Osteoblast (primary cell): Measurements from ENCODE around the gene SLC39A13. TPM values are rescaled to one million over a fixed set of nuclear protein-coding genes. Genes with fewer than 3 reads are reported as not detected.
A peak's percentile ranks its signal among the peaks of the same experiment; 100 is the strongest.

Experiments
- DNase-seq: peaks from one replicate; pipeline ENCODE4 v3.0.0; 2011; ENCODE audit warnings: low spot score, mixed read lengths; ENCODE audit not compliant: insufficient read length; ENCODE audit errors: missing footprints
- H2AFZ ChIP-seq: 2 replicates; pipeline ENCODE4 v1.6.0; 2011; ENCODE audit warnings: mild to moderate bottlenecking, low read length
- H3K27ac ChIP-seq: 2 replicates; pipeline ENCODE4 v1.5.1; 2011; ENCODE audit warnings: mild to moderate bottlenecking, low read depth, low read length, moderate library complexity
- H3K27me3 ChIP-seq: 2 replicates; pipeline ENCODE4 v1.6.0; 2012; ENCODE audit warnings: mild to moderate bottlenecking, control low read depth, inconsistent platforms, low read length, moderate library complexity; ENCODE audit not compliant: insufficient read depth
- H3K36me3 ChIP-seq: 2 replicates; pipeline ENCODE4 v1.5.1; 2011; ENCODE audit warnings: mild to moderate bottlenecking, low read length, control low read depth, moderate library complexity; ENCODE audit not compliant: insufficient read depth
- H3K4me1 ChIP-seq: 2 replicates; pipeline ENCODE4 v1.5.1; 2011; ENCODE audit warnings: mild to moderate bottlenecking, low read length, control low read depth, moderate library complexity; ENCODE audit not compliant: insufficient read depth
- H3K4me2 ChIP-seq: 2 replicates; pipeline ENCODE4 v1.6.0; 2011; ENCODE audit warnings: mild to moderate bottlenecking, low read length; ENCODE audit not compliant: insufficient read depth
- H3K4me3 ChIP-seq: fragments of 200-600 bp; sonication (generic); 3 replicates; pipeline ENCODE4 v1.5.1; 2012; ENCODE audit warnings: mild to moderate bottlenecking, low read length, inconsistent platforms; ENCODE audit not compliant: insufficient read depth
- H3K79me2 ChIP-seq: 2 replicates; pipeline ENCODE4 v1.6.0; 2012; ENCODE audit warnings: mild to moderate bottlenecking, low read length, control low read depth, inconsistent platforms; ENCODE audit not compliant: insufficient read depth
- H3K9me3 ChIP-seq: 2 replicates; pipeline ENCODE4 v1.5.1; 2011; ENCODE audit warnings: low read depth, low read length, control low read depth
- H4K20me1 ChIP-seq: 2 replicates; pipeline ENCODE4 v1.6.0; 2012; ENCODE audit warnings: mild to moderate bottlenecking, low read length, control low read depth; ENCODE audit not compliant: insufficient read depth
- total RNA-seq: library from RNA; depleted of rRNA; stranded (reverse); fragments of >200 nt; gene quantifications from 2 replicates; pipeline ENCODE4 v1.2.3, GENCODE V29; 2012
- TF ChIP-seq, protein P1 (sequence below): IDR thresholded peaks from 2 replicates; pipeline ENCODE4 v1.5.1; 2011; ENCODE audit warnings: mild to moderate bottlenecking, low read depth, low read length, moderate library complexity; ENCODE audit errors: extremely low read depth

SLC39A13 gene
- total RNA-seq, 1 donor = 78.9 TPM

DNA sequence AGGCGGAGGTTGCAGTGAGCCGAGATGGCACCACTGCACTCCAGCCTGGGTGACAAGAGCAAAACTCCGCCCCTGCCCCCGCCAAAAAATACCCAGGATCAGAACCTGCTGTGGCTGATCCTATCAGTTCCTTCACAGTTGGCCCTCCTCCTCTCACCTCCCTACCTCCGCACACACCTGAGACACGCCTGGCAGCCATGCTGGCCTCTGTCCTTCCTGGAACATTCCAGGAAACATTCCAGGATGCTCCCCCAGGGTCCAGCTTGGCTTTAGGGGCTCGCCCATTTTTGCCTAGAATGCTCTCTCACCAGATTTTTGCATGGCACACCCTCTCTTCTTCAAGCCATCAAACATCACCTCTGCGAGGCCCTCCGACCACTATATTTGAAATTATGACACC lies 38.4 kb downstream of the SLC39A13 start:
- H3K36me3 ChIP-seq = no peaks in the 10 kb centered on the region
- TF ChIP-seq, protein P1, sequence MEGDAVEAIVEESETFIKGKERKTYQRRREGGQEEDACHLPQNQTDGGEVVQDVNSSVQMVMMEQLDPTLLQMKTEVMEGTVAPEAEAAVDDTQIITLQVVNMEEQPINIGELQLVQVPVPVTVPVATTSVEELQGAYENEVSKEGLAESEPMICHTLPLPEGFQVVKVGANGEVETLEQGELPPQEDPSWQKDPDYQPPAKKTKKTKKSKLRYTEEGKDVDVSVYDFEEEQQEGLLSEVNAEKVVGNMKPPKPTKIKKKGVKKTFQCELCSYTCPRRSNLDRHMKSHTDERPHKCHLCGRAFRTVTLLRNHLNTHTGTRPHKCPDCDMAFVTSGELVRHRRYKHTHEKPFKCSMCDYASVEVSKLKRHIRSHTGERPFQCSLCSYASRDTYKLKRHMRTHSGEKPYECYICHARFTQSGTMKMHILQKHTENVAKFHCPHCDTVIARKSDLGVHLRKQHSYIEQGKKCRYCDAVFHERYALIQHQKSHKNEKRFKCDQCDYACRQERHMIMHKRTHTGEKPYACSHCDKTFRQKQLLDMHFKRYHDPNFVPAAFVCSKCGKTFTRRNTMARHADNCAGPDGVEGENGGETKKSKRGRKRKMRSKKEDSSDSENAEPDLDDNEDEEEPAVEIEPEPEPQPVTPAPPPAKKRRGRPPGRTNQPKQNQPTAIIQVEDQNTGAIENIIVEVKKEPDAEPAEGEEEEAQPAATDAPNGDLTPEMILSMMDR = no peak
- no peak overlapping the region for H2AFZ ChIP-seq
- no peaks in the 10 kb centered on the region for H4K20me1 ChIP-seq
- H3K4me1 ChIP-seq = no peaks in the 10 kb centered on the region
- H3K27ac ChIP-seq = no peak overlapping the region
- no peak overlapping the region for H3K4me2 ChIP-seq
- no peaks in the 10 kb centered on the region for H3K9me3 ChIP-seq
- no peaks in the 10 kb centered on the region for H3K79me2 ChIP-seq
- H3K27me3 ChIP-seq = no peaks in the 10 kb centered on the region
- H3K4me3 ChIP-seq = no peak overlapping the region
- DNase-seq = no peak

DNA sequence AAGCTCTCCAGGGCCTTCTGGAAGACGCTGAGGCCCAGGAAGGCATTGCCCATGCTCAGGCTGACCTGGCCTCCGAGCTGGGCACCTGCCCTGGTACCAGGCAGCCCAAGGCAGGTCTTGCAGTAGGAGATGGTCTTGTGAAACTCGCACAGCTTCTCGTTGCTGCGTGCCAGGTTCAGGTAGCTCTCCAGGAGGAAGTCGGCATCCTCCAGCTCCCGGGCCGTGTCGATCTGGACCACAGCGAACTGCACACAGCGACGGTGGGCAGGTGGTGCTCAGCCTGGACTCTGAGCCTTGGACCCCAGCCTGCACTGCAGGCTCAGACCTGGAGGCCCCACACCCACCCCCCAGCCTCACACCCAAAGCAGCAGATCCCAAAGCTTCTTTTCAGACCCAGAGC lies 39.5 kb downstream of the SLC39A13 start:
- Histone ChIP-seq H3K9me3 (no peaks in the 10 kb centered on the region), H4K20me1 (no peaks in the 10 kb centered on the region), H3K4me2 (no peak overlapping the region), H3K79me2 (no peaks in the 10 kb centered on the region), H3K27me3 (no peaks in the 10 kb centered on the region), H2AFZ (no peak overlapping the region), H3K4me1 (no peaks in the 10 kb centered on the region), H3K36me3 (no peaks in the 10 kb centered on the region), H3K27ac (no peak overlapping the region), H3K4me3 (no peak overlapping the region)
- no peak for DNase-seq
- TF ChIP-seq, protein P1 = no peak

DNA sequence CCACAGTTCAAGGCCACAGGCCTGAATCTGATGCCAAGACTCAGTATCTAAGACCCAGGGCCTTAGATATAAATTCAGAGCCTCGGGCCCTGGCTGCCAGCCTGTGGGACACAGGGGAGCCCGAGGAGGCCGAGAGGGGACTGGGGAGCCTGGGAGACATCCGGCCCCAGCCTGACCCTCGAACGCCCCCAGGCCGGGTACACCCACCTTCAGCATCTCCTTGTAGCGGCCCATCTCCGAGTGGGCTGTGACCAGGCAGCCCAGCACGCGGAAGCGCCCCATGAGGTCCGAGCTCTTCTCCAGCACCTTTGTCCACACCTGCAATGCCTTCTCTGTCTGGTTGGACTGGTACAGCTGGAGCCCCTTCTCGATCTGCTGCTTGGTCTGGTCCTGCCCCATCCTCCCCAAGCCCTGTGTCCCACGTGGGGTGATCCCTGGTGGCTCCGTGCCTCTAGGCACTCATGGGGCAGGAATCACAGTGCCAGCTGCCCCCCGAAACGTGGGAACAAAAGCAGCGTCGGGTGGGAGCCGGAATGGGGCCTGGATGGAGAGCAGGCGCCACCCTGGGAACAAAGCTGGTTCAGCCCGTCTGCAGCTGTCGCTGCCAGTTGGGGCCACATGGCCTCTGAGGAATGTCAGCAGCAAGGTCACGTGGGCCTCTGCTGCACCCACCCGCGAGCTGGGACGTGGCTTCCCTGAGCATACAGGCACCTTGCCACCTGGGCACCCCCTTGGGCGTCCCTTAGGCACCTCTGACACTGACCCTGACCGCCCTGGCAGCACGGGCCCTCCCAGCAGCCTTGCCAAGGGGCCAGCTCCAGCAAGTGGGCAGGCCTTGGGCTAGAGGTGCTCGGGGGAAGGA lies 40.4 kb downstream of the SLC39A13 start, which contains the start of gene RAPSN:
Gene RAPSN, minus strand, starts transcription at position 571 of the 862 bp plus-strand sequence. Its CDS starts 172 bp downstream, at position 399.
- Histone ChIP-seq H3K4me3 (no peak within 1 kb of the TSS), H3K79me2 (no peaks in the 10 kb centered on the region), H4K20me1 (no peaks in the 10 kb centered on the region), H3K27me3 (no peaks in the 10 kb centered on the region), H3K36me3 (no peaks in the 10 kb centered on the region), H2AFZ (no peak within 1 kb of the TSS), H3K27ac (no peak within 1 kb of the TSS), H3K4me2 (no peak within 1 kb of the TSS), H3K4me1 (no peaks in the 10 kb centered on the region), H3K9me3 (no peaks in the 10 kb centered on the region)
- TF ChIP-seq, protein P1 = no peak
- DNase-seq = peak; percentile 81

DNA sequence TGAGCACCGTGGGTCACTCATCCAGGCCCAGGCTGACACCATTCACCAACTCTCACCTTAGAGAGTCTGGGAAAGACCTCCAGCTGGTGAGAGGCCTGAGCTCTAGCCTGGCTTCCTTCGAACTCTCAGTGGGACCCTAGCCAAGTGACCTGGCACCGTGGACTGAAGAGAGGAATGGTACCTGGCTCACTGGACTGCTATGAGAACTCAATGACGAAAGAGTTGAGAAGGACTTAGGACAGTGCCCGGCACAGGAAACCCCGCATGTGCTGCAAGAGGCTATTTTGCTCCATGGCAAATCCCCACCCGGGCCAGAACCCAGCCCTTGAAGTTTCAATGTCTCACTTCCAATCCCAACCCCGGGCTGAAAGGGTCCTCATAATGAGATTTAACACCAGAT lies 41.2 kb downstream of the SLC39A13 start:
- Histone ChIP-seq H3K4me1 (no peaks in the 10 kb centered on the region), H2AFZ (no peak overlapping the region), H3K4me3 (no peak overlapping the region), H3K4me2 (no peak overlapping the region), H3K9me3 (no peaks in the 10 kb centered on the region), H3K36me3 (no peaks in the 10 kb centered on the region), H3K79me2 (no peaks in the 10 kb centered on the region), H3K27ac (no peak overlapping the region), H3K27me3 (no peaks in the 10 kb centered on the region), H4K20me1 (no peaks in the 10 kb centered on the region)
- TF ChIP-seq, protein P1 = no peak
- DNase-seq = no peak
